ENCODE measurements around the gene AQP6. TPM values are rescaled to one million over a fixed set of nuclear protein-coding genes. Genes with fewer than 3 reads are reported as not detected.
A peak's percentile ranks its signal among the peaks of the same experiment; 100 is the strongest.

AQP6 gene
- total RNA-seq, 1 experiment from 2014 or later = 0.09 TPM

- H2BK20ac ChIP-seq (ENCODE audit: low read depth, low read length, poor library complexity, severe bottlenecking) = no peak overlapping the region
- no peak overlapping the region for H2BK12ac ChIP-seq (ENCODE audit: insufficient read length, low read depth, low read length)
- Mint-ChIP-seq H3K4me3 (no peak overlapping the region; a peak in 1 of 5 replicates), H3K9me3 (no peaks in the 10 kb centered on the region), H3K36me3 (ENCODE audit: insufficient read depth in 1 of 3, low read depth in 3 of 3) (no peaks in the 10 kb centered on the region), H3K27me3 (ENCODE audit: low read depth) (no peaks in the 10 kb centered on the region; the same call in 1 of the 2 replicates), H3K4me1 (peaks cover 24 to 39% of the 10 kb centered on the region in 2 experiments), H3K27ac (peak overlapping the region in 2 of 3 experiments; percentile 38 to 81; a peak in 3 of 7 replicates)
- WGBS (ENCODE audit: extremely low coverage, insufficient read length, low lambda C conversion rate) = no CpG with 5 or more reads among the region's 10 CpGs
- no peak overlapping the region for H4K8ac ChIP-seq (replicated peaks; ENCODE audit: insufficient read length, low read depth, low read length)
- H2BK120ac ChIP-seq (ENCODE audit: low read depth, low read length, poor library complexity, severe bottlenecking) = no peak overlapping the region
- no peak overlapping the region for H3K23ac ChIP-seq (ENCODE audit: insufficient read length, low read depth, low read length)
- H3K4me2 ChIP-seq (ENCODE audit: insufficient read depth, insufficient read length, low read length) = no peak overlapping the region
- no peak overlapping the region for H4K91ac ChIP-seq (ENCODE audit: insufficient read length, low read depth, low read length)
- no peak for DNase-seq
- no peaks in the 10 kb centered on the region for H3K23me2 ChIP-seq (ENCODE audit: insufficient read length, low read depth, low read length, poor library complexity, severe bottlenecking)
- no peak overlapping the region for H3K4ac ChIP-seq (ENCODE audit: low read depth, low read length)
- no peak overlapping the region for H3K14ac ChIP-seq (ENCODE audit: insufficient read depth, low read length)
- H4K20me1 ChIP-seq (ENCODE audit: control insufficient read depth, insufficient read depth, insufficient read length) = no peaks in the 10 kb centered on the region
- H4K5ac ChIP-seq (ENCODE audit: insufficient read length, low read depth, low read length) = no peak overlapping the region
- no peaks in the 10 kb centered on the region for H3K9me3 ChIP-seq (ENCODE audit: control insufficient read depth, low read depth, low read length)
- no peak overlapping the region for H3K9ac ChIP-seq (ENCODE audit: extremely low read depth, insufficient read length, low read length)
- no peak overlapping the region for H3K18ac ChIP-seq (ENCODE audit: insufficient read length, low read depth, low read length)
- H3K4me1 ChIP-seq (ENCODE audit: insufficient read depth, low read length) = no peaks in the 10 kb centered on the region
- no peak overlapping the region for H3T11ph ChIP-seq (ENCODE audit: low read length)
- H3K79me1 ChIP-seq (ENCODE audit: insufficient read depth, low read depth, low read length, poor library complexity, severe bottlenecking) = no peaks in the 10 kb centered on the region
- H3K79me2 ChIP-seq (ENCODE audit: insufficient read depth, low read length) = no peaks in the 10 kb centered on the region
- H2AK5ac ChIP-seq (ENCODE audit: insufficient read length, low read length) = no peak overlapping the region
- H2AFZ ChIP-seq (ENCODE audit: low read length) = no peak overlapping the region
- no peak overlapping the region for H3K27ac ChIP-seq (ENCODE audit: insufficient read length, low read depth, low read length)
- no peak overlapping the region for H3K56ac ChIP-seq (ENCODE audit: insufficient read length, low read depth, low read length)
- H2BK15ac ChIP-seq (ENCODE audit: low read depth, low read length) = no peak overlapping the region
- H2BK5ac ChIP-seq (ENCODE audit: insufficient read length, low read length) = no peak overlapping the region
- TF ChIP-seq CTCF (conservative IDR thresholded peaks at IDR 0.05) = no peak
- no peaks in the 10 kb centered on the region for H3K27me3 ChIP-seq (ENCODE audit: insufficient read depth, low read length)
Observed at GRCh38 chr12:49979016-49979586, 6.4 kb downstream of the AQP6 start.

Measured in H9 (cell line).